Endothelial cell of umbilical vein (primary cell): Measurements from ENCODE around the gene DIS3L2. TPM values are rescaled to one million over a fixed set of nuclear protein-coding genes. Genes with fewer than 3 reads are reported as not detected.

Experiments
- BruUV-seq: library from RNA; stranded (reverse); fragments of 400-500 nt; replicated peaks from 2 replicates; lab custom pipeline; 2021; lab: Mats Ljungman, UMichigan
- CTCF ChIA-PET: fragments of 300-600, 350-600 bp; sonication (Branson Sonifier 250); formaldehyde crosslinking; loops from one replicate; lab custom pipeline; 2021; ENCODE audit warnings: antibody characterized with exemption, inconsistent platforms; lab: Charles Lee
- POLR2A ChIA-PET: fragments of 300-600, 350-600 bp; sonication (Branson Sonifier 250); formaldehyde crosslinking; loops from one replicate; lab custom pipeline; 2021; ENCODE audit warnings: antibody characterized with exemption, inconsistent platforms; lab: Charles Lee
- DNase-seq: peaks from one replicate; pipeline ENCODE4 v3.0.0-alpha.2; 2011; ENCODE audit warnings: low read depth, low spot score
- FAIRE-seq: peaks from 2 replicates; lab custom pipeline; 2011; peaks lifted over from hg19 to GRCh38; lab: Jason Lieb, UNC
- H2AFZ ChIP-seq: 2 replicates; pipeline ENCODE4 v1.6.0; 2012; ENCODE audit warnings: low read depth, low read length, control low read depth, inconsistent platforms
- H3K27ac ChIP-seq: 2 replicates; pipeline ENCODE4 v1.5.1; 2011; ENCODE audit warnings: low read depth, mild to moderate bottlenecking, control low read depth, low read length, moderate library complexity; ENCODE audit not compliant: insufficient read depth
- H3K27me3 ChIP-seq, 2 experiments: 2 replicates each; pipeline versions ENCODE4 v1.6.0 to v1.6.1; 2011; ENCODE audit warnings: low read length in 2 of 2, mixed read lengths in 1 of 2; ENCODE audit not compliant: control insufficient read depth in 2 of 2, insufficient read depth in 2 of 2
- H3K36me3 ChIP-seq, 2 experiments: 2 replicates in 1 of 2; 3 replicates in 1 of 2; pipeline ENCODE4 v1.5.1; 2011; ENCODE audit warnings: low read length in 2 of 2, mild to moderate bottlenecking in 1 of 2, moderate library complexity in 1 of 2; ENCODE audit not compliant: control insufficient read depth in 2 of 2, insufficient read depth in 2 of 2; ENCODE audit errors: extremely low read depth in 1 of 2
- H3K4me1 ChIP-seq: 3 replicates; pipeline ENCODE4 v1.5.1; 2011; ENCODE audit warnings: mild to moderate bottlenecking, low read length; ENCODE audit not compliant: control insufficient read depth, insufficient read depth; ENCODE audit errors: extremely low read depth
- H3K4me2 ChIP-seq: 2 replicates; pipeline ENCODE4 v1.6.1; 2011; ENCODE audit warnings: low read length, control low read depth, mixed read lengths; ENCODE audit not compliant: insufficient read depth
- H3K4me3 ChIP-seq, 3 experiments: fragments of 200-600 bp in 1 of 3; sonication (generic), shearing (Covaris generic) in 1 of 3; replicated peaks in 1 of 3; 2 replicates each; pipeline ENCODE4 v1.5.1; 2011 to 2016; ENCODE audit warnings: control low read depth in 3 of 3, low read length in 3 of 3, mild to moderate bottlenecking in 2 of 3, inconsistent platforms in 1 of 3, low read depth in 1 of 3, moderate library complexity in 1 of 3; ENCODE audit not compliant: insufficient read depth in 1 of 3
- H3K79me2 ChIP-seq: 2 replicates; pipeline ENCODE4 v1.6.0; 2012; ENCODE audit warnings: low read length, inconsistent platforms; ENCODE audit not compliant: control insufficient read depth, insufficient read depth
- H3K9ac ChIP-seq: replicated peaks from 2 replicates; pipeline ENCODE3; 2011; ENCODE audit warnings: low read length, control low read depth; ENCODE audit not compliant: insufficient read depth; ENCODE audit errors: extremely low read depth
- H3K9me1 ChIP-seq: replicated peaks from 3 replicates; pipeline ENCODE4 v1.6.0; 2011; ENCODE audit warnings: mild to moderate bottlenecking, low read length; ENCODE audit not compliant: control insufficient read depth, insufficient read depth; ENCODE audit errors: extremely low read depth
- H3K9me3 ChIP-seq: replicated peaks from 2 replicates; pipeline ENCODE4 v1.5.1; 2012; ENCODE audit warnings: low read length, inconsistent platforms; ENCODE audit not compliant: control insufficient read depth, insufficient read depth
- H4K20me1 ChIP-seq: replicated peaks from 2 replicates; pipeline ENCODE3; 2011; ENCODE audit warnings: mild to moderate bottlenecking, low read length; ENCODE audit not compliant: control insufficient read depth, insufficient read depth; ENCODE audit errors: extremely low read depth
- CTCF ChIP-seq, 2 donors: IDR thresholded peaks; 1 replicate in 1 of 2; 2 replicates in 1 of 2; pipeline ENCODE4 v1.5.1; 2011; ENCODE audit warnings: low read length in 2 of 2, mild to moderate bottlenecking in 2 of 2, moderate library complexity in 2 of 2, control low read depth in 1 of 2, inconsistent platforms in 1 of 2, low read depth in 1 of 2; ENCODE audit not compliant: insufficient read depth in 1 of 2; ENCODE audit errors: extremely low read depth in 1 of 2
- EZH2 ChIP-seq: IDR thresholded peaks from 2 replicates; pipeline ENCODE4 v1.6.1; 2012; ENCODE audit warnings: borderline replicate concordance, low read depth, mild to moderate bottlenecking, moderate library complexity, low read length, inconsistent platforms; ENCODE audit not compliant: severe bottlenecking
- FOS ChIP-seq: IDR thresholded peaks from 2 replicates; pipeline ENCODE4 v1.6.1; 2011; ENCODE audit warnings: mild to moderate bottlenecking, low read length, moderate library complexity, borderline replicate concordance; ENCODE audit not compliant: insufficient read depth
- GATA2 ChIP-seq: IDR thresholded peaks from 2 replicates; pipeline ENCODE4 v1.7.0; 2011; ENCODE audit warnings: low read depth, mild to moderate bottlenecking, moderate library complexity, mixed read lengths, low read length; ENCODE audit not compliant: insufficient read length, insufficient read depth
- JUN ChIP-seq: IDR thresholded peaks from 2 replicates; pipeline ENCODE4 v1.6.1; 2011; ENCODE audit warnings: borderline replicate concordance, low read depth; ENCODE audit not compliant: insufficient read length, insufficient read depth
- MAX ChIP-seq: IDR thresholded peaks from 2 replicates; pipeline ENCODE4 v1.6.1; 2011; ENCODE audit not compliant: insufficient read depth, insufficient read length
- MYC ChIP-seq: IDR thresholded peaks from one replicate; pipeline ENCODE4 v1.6.1; 2011; ENCODE audit warnings: mild to moderate bottlenecking, low read depth, low read length
- POLR2A ChIP-seq: IDR thresholded peaks from 2 replicates; pipeline ENCODE4 v1.6.1; 2012; ENCODE audit warnings: low read depth, mild to moderate bottlenecking, control low read depth, low read length
- POLR2AphosphoS5 ChIP-seq: IDR thresholded peaks from 2 replicates; pipeline ENCODE4 v1.6.1; 2012; ENCODE audit warnings: low read depth, mild to moderate bottlenecking, control low read depth, low read length, moderate library complexity; ENCODE audit not compliant: insufficient read depth
- dilution Hi-C: fragments of 300-500 bp; cut with MboI; formaldehyde crosslinking; loops from one replicate; pipeline ENCODE4 v1.15.0; 2019; ENCODE audit warnings: low sequenced_read_pairs; ENCODE audit not compliant: extremely low pct_ligation_motif_present
- intact Hi-C: fragments of 100-400 bp; cut with micrococcal nuclease; formaldehyde crosslinking; loops from one replicate; pipeline ENCODE4 v1.10.0; 2022
- polyA plus RNA-seq, 4 experiments: library from polyadenylated mRNA; depleted of rRNA in 3 of 4; stranded (reverse) in 3 of 4; unstranded in 1 of 4; fragments of >200 nt; gene quantifications; 2 replicates each; pipeline versions ENCODE4 v1.2.1 to v1.2.3, GENCODE V29; 2011 to 2012; ENCODE audit warnings: missing spikeins in 1 of 4
- total RNA-seq: library from RNA; stranded (reverse); gene quantifications from 2 replicates; pipeline ENCODE4 v1.2.3, GENCODE V29; 2021

Gene DIS3L2
- total and polyA plus RNA-seq, 2 donors (not counting 3 experiments of a cell fraction or from before 2014, with no cell fraction given): 14.6 to 31.2 TPM

- H3K4me2 ChIP-seq: no peak overlapping the region
- no peaks in the 10 kb centered on the region for H3K79me2 ChIP-seq
- FAIRE-seq: no peak
- intact Hi-C loops (loop anchor here (1.0 kb wide), 2 partner anchors 305 to 324 kb away; no protein-coding TSS in a partner anchor), dilution Hi-C loops (no loop called here)
- no peaks in the 10 kb centered on the region for H4K20me1 ChIP-seq
- CTCF ChIA-PET: interaction anchor here (0.7 to 2.2 kb wide), 4 partner anchors 16 to 305 kb away, joined by 3 to 6 read pairs (median 3); no protein-coding TSS in a partner anchor
- H2AFZ ChIP-seq: no peak overlapping the region
- no peak for DNase-seq
- POLR2A ChIA-PET: no interaction called here
- no peaks in the 10 kb centered on the region for H3K9me1 ChIP-seq
- no peaks in the 10 kb centered on the region for H3K36me3 ChIP-seq
- no peak overlapping the region for H3K4me3 ChIP-seq
- H3K9ac ChIP-seq: no peak overlapping the region
- TF ChIP-seq EZH2 (no peak), POLR2A (no peak), CTCF (IDR thresholded peaks at IDR 0.05; ENCODE audit: extremely low read depth in 1 of 2, insufficient read depth in 1 of 2, low read depth in 1 of 2, low read length in 2 of 2) (no peak), MAX (no peak), GATA2 (no peak), JUN (no peak), MYC (no peak), FOS (no peak), POLR2AphosphoS5 (no peak)
- H3K27me3 ChIP-seq: no peaks in the 10 kb centered on the region
- no TSS peak for BruUV-seq
- no peaks in the 10 kb centered on the region for H3K4me1 ChIP-seq
- H3K27ac ChIP-seq: no peak overlapping the region
- H3K9me3 ChIP-seq: no peaks in the 10 kb centered on the region
Observed at GRCh38 chr2:232229911-232230310, 268.4 kb downstream of the DIS3L2 start.
